Measurements from ENCODE around the gene TCEANC.
"Not testable (repeated sequence)": the region's sequence is repeated elsewhere in the genome, so short reads cannot be mapped to it uniquely, and the experiment has no call there.

The TCEANC gene

GRCh38 chrX:13652850-13653693 is at the start of gene TCEANC:
TSS of gene TCEANC (plus strand) at chrX:13653141. CDS start at chrX:13662509, 9,368 bp downstream.
- Histone ChIP-seq H3K36me3 (no peaks in the 10 kb centered on the region), H3K27me3 (peaks cover 90% of the 10 kb centered on the region), H3K9me3 (no peaks in the 10 kb centered on the region), H3K4me3 (peak within 1 kb of the TSS; percentile 74), H3K4me2 (peak within 1 kb of the TSS; percentile 80), H3K27ac (peak within 1 kb of the TSS; percentile 47), H3K4me1 (peaks cover 29% of the 10 kb centered on the region), H4K20me1 (peaks cover 90% of the 10 kb centered on the region), H3K9ac (peak within 1 kb of the TSS; percentile 69)
- TF ChIP-seq Cebpa-rat (IDR thresholded peaks at IDR 0.05), result no peak

DNA sequence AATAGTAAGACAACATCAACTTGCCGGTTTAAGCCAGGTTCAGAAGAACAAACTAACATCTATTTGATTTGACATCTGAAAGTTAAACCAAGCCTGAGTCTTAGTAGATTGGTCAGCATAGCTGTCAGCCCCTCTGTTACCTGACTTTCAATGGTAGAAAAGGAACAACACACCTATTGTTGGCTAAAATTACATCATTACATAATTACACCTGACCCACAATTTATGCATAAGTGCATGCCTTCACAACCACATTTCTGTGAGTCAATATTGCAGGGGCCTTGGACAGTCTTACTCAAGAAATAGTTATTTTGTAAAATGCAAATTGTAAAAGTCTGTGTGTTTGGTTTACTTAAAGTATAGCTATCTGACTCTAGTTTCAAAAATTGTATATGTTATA is 47.3 kb upstream of the TCEANC start:
- peaks cover 4% of the 10 kb centered on the region; the same call in 1 of the 2 replicates for H3K9me3 ChIP-seq
- H3K36me3 ChIP-seq, result no peaks in the 10 kb centered on the region
- H4K20me1 ChIP-seq, result peaks cover 6% of the 10 kb centered on the region; the same call in 1 of the 2 replicates
- H3K4me2 ChIP-seq, result no peak overlapping the region
- no peak overlapping the region for H3K4me3 ChIP-seq
- H3K4me1 ChIP-seq, result no peaks in the 10 kb centered on the region
- no peak overlapping the region for H3K9ac ChIP-seq
- peaks cover 93% of the 10 kb centered on the region for H3K27me3 ChIP-seq
- H3K27ac ChIP-seq, result no peak overlapping the region
- TF ChIP-seq Cebpa-rat (IDR thresholded peaks at IDR 0.05), result no peak

- Histone ChIP-seq H3K27ac (no peak overlapping the region), H4K20me1 (peaks cover 6% of the 10 kb centered on the region; the same call in 1 of the 2 replicates), H3K9ac (no peak overlapping the region), H3K9me3 (peaks cover 2% of the 10 kb centered on the region; the same call in 1 of the 2 replicates), H3K36me3 (no peaks in the 10 kb centered on the region), H3K4me2 (no peak overlapping the region), H3K4me1 (no peaks in the 10 kb centered on the region), H3K4me3 (no peak overlapping the region), H3K27me3 (peaks cover 85% of the 10 kb centered on the region)
- no peak for TF ChIP-seq Cebpa-rat (IDR thresholded peaks at IDR 0.05)
Observed at GRCh38 chrX:13607331-13607995, 45.5 kb upstream of the TCEANC start.

DNA sequence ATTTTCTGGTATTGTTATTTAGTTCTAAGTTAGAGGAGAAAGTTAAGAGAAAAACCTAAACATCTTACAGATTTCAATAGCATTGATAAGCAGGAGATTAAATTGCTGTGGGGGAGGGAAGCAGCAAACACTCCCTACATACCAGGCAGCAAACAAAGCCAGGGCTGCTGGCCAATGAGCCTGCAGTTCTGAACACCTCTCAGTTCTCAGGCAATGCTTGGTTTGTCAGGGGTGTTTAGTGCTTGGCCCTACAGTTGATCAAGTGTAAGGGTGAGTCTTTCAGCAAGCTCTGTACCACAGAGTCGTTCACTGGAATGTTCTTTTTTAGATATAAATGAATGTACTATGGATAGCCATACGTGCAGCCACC is 45.0 kb upstream of the TCEANC start:
- TF ChIP-seq Cebpa-rat (IDR thresholded peaks at IDR 0.05), result no peak
- H4K20me1 ChIP-seq, result peaks cover 1% of the 10 kb centered on the region; the same call in 1 of the 2 replicates

DNA sequence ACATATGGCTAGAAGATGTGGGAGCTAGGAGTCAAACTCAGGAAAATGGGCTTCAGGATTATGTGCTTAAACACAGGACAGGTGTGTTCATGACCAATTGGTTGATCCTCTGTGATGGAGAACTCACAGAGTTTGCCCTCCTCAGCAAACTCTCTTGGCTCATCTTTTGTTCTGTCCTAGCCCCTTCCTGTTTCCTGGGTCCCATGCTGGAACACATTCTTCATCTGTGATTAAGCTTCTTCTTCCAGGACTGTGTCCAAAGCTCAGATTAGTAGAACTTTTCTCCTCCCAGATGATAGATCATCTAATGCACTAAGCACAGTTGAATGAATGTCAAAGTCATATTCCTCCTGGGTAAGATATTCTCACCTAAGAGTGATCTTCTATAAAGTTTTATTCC is 38.8 kb upstream of the TCEANC start:
- no peaks in the 10 kb centered on the region for H4K20me1 ChIP-seq
- H3K27ac ChIP-seq, result no peak overlapping the region
- H3K36me3 ChIP-seq, result no peaks in the 10 kb centered on the region
- no peak for TF ChIP-seq Cebpa-rat (IDR thresholded peaks at IDR 0.05)
- H3K4me3 ChIP-seq, result no peak overlapping the region
- H3K9ac ChIP-seq, result no peak overlapping the region
- H3K9me3 ChIP-seq, result no peaks in the 10 kb centered on the region
- H3K27me3 ChIP-seq, result peaks cover 81% of the 10 kb centered on the region
- no peak overlapping the region for H3K4me2 ChIP-seq
- peaks cover 7% of the 10 kb centered on the region for H3K4me1 ChIP-seq

More for the DNA sequence above, 45.0 kb upstream of the TCEANC start:
- Histone ChIP-seq H3K9me3 (no peaks in the 10 kb centered on the region), H3K4me3 (no peak overlapping the region), H3K27me3 (peaks cover 85% of the 10 kb centered on the region), H3K4me2 (no peak overlapping the region), H3K4me1 (no peaks in the 10 kb centered on the region), H3K36me3 (no peaks in the 10 kb centered on the region), H3K9ac (no peak overlapping the region), H3K27ac (no peak overlapping the region)

GRCh38 chrX:13620207-13620606 is 32.7 kb upstream of the TCEANC start:
- Histone ChIP-seq H3K9me3 (peaks cover 6% of the 10 kb centered on the region), H3K4me3 (no peak overlapping the region), H3K27me3 (peaks cover 91% of the 10 kb centered on the region), H3K9ac (no peak overlapping the region), H3K27ac (no peak overlapping the region), H3K4me2 (no peak overlapping the region), H4K20me1 (peaks cover 9% of the 10 kb centered on the region; the same call in 1 of the 2 replicates), H3K36me3 (no peaks in the 10 kb centered on the region), H3K4me1 (peaks cover 4% of the 10 kb centered on the region)
- no peak for TF ChIP-seq Cebpa-rat (IDR thresholded peaks at IDR 0.05)

GRCh38 chrX:13622401-13622964 is 30.5 kb upstream of the TCEANC start:
- H3K4me1 ChIP-seq, result no peaks in the 10 kb centered on the region
- peaks cover 99% of the 10 kb centered on the region for H3K27me3 ChIP-seq
- TF ChIP-seq Cebpa-rat (IDR thresholded peaks at IDR 0.05), result no peak
- no peak overlapping the region for H3K4me3 ChIP-seq
- H4K20me1 ChIP-seq, result peaks cover 9% of the 10 kb centered on the region; the same call in 1 of the 2 replicates
- H3K27ac ChIP-seq, result no peak overlapping the region
- no peaks in the 10 kb centered on the region for H3K36me3 ChIP-seq
- H3K4me2 ChIP-seq, result no peak overlapping the region
- H3K9me3 ChIP-seq, result peaks cover 6% of the 10 kb centered on the region
- no peak overlapping the region for H3K9ac ChIP-seq

GRCh38 chrX:13627306-13627705 is 25.6 kb upstream of the TCEANC start:
- no peaks in the 10 kb centered on the region; the same call in 1 of the 2 replicates for H4K20me1 ChIP-seq
- no peak overlapping the region for H3K4me2 ChIP-seq
- H3K9me3 ChIP-seq, result peaks cover 26% of the 10 kb centered on the region
- H3K27me3 ChIP-seq, result peaks cover 83% of the 10 kb centered on the region
- no peak overlapping the region for H3K4me3 ChIP-seq
- no peak overlapping the region for H3K9ac ChIP-seq
- no peaks in the 10 kb centered on the region for H3K4me1 ChIP-seq
- TF ChIP-seq Cebpa-rat (IDR thresholded peaks at IDR 0.05), result no peak
- H3K36me3 ChIP-seq, result no peaks in the 10 kb centered on the region
- H3K27ac ChIP-seq, result no peak overlapping the region

GRCh38 chrX:13637224-13637623 is 15.7 kb upstream of the TCEANC start:
- not testable (repeated sequence) for H3K4me2 ChIP-seq, H3K4me3 ChIP-seq, H3K27ac ChIP-seq, H3K4me1 ChIP-seq, H3K36me3 ChIP-seq, H3K9ac ChIP-seq, H4K20me1 ChIP-seq
- Histone ChIP-seq H3K9me3 (peaks cover 70% of the 10 kb centered on the region), H3K27me3 (peaks cover 72% of the 10 kb centered on the region)

GRCh38 chrX:13638021-13638420 is 14.9 kb upstream of the TCEANC start:
- no peak overlapping the region for H3K9ac ChIP-seq
- no peaks in the 10 kb centered on the region for H3K4me1 ChIP-seq
- peaks cover 77% of the 10 kb centered on the region for H3K27me3 ChIP-seq
- H3K4me3 ChIP-seq, result no peak overlapping the region
- no peak overlapping the region for H3K4me2 ChIP-seq
- H3K27ac ChIP-seq, result no peak overlapping the region
- TF ChIP-seq Cebpa-rat (IDR thresholded peaks at IDR 0.05), result no peak
- peaks cover 65% of the 10 kb centered on the region for H3K9me3 ChIP-seq
- H3K36me3 ChIP-seq, result no peaks in the 10 kb centered on the region
- no peaks in the 10 kb centered on the region for H4K20me1 ChIP-seq
